HL-60/S4 (cell line): ENCODE data around the gene ZRANB3.

Experiments
- in situ Hi-C: fragments of 300-500 bp; cut with MboI; formaldehyde crosslinking; loops from 2 replicates; pipeline ENCODE4 v1.14.3; 2022; ENCODE audit warnings: low sequenced_read_pairs

The ZRANB3 gene

GRCh38 chr2:135186054-135186453, 345.0 kb downstream of the ZRANB3 start:
- in situ Hi-C loops = no loop called here

- in situ Hi-C loops = no loop called here
These were observed 347.2 kb downstream of the ZRANB3 start for GRCh38 chr2:135183822-135184221.

GRCh38 chr2:135182601-135183000, 348.4 kb downstream of the ZRANB3 start:
- in situ Hi-C loops = no loop called here

- in situ Hi-C loops = no loop called here
These were observed 348.8 kb downstream of the ZRANB3 start for GRCh38 chr2:135182190-135182589.

GRCh38 chr2:135179689-135180088, 351.3 kb downstream of the ZRANB3 start:
- in situ Hi-C loops = no loop called here

- in situ Hi-C loops = no loop called here
These were observed 355.8 kb downstream of the ZRANB3 start for GRCh38 chr2:135175177-135175576.

GRCh38 chr2:135174810-135175093, 356.3 kb downstream of the ZRANB3 start:
- in situ Hi-C loops = no loop called here

- in situ Hi-C loops = no loop called here
These were observed 356.8 kb downstream of the ZRANB3 start for GRCh38 chr2:135174049-135174809.

GRCh38 chr2:135169900-135170753, 360.9 kb downstream of the ZRANB3 start:
- in situ Hi-C loops = no loop called here

- in situ Hi-C loops = no loop called here
These were observed 362.7 kb downstream of the ZRANB3 start for GRCh38 chr2:135168204-135168856.

GRCh38 chr2:135167273-135167672, 363.7 kb downstream of the ZRANB3 start:
- in situ Hi-C loops = no loop called here

GRCh38 chr2:135164431-135164830, 366.6 kb downstream of the ZRANB3 start:
- in situ Hi-C loops = no loop called here

- in situ Hi-C loops = no loop called here
These were observed 367.1 kb downstream of the ZRANB3 start for GRCh38 chr2:135163901-135164300.

- in situ Hi-C loops = no loop called here
These were observed 367.7 kb downstream of the ZRANB3 start for GRCh38 chr2:135163306-135163705.

- in situ Hi-C loops = no loop called here
These were observed 368.2 kb downstream of the ZRANB3 start for GRCh38 chr2:135162786-135163185.

- in situ Hi-C loops = no loop called here
These were observed 368.6 kb downstream of the ZRANB3 start for GRCh38 chr2:135162377-135162776.

GRCh38 chr2:135159191-135159590, 371.8 kb downstream of the ZRANB3 start:
- in situ Hi-C loops = no loop called here

- in situ Hi-C loops = no loop called here
These were observed 373.2 kb downstream of the ZRANB3 start for GRCh38 chr2:135157856-135158255.

- in situ Hi-C loops = no loop called here
These were observed 376.1 kb downstream of the ZRANB3 start for GRCh38 chr2:135154962-135155361.

- in situ Hi-C loops = no loop called here
These were observed 378.7 kb downstream of the ZRANB3 start for GRCh38 chr2:135152361-135152760.

- in situ Hi-C loops = no loop called here
These were observed 379.4 kb downstream of the ZRANB3 start for GRCh38 chr2:135151615-135152014.

- in situ Hi-C loops = no loop called here
These were observed 380.3 kb downstream of the ZRANB3 start for GRCh38 chr2:135150725-135151124.
